K562 (cell line): Measurements from ENCODE around the gene TBC1D17. TPM values are rescaled to one million over a fixed set of nuclear protein-coding genes. Genes with fewer than 3 reads are reported as not detected.

Experiments
- ATAC-seq: fragments of 200-7000 bp; cut with Tn5 transposase; 3 replicates; pipeline ENCODE4 v1.9.1; 2020; ENCODE audit warnings: moderate library complexity
- BruUV-seq: library from RNA; stranded (reverse); fragments of 400-500 nt; replicated peaks from 2 replicates; lab custom pipeline; 2021; lab: Mats Ljungman, UMichigan
- CTCF ChIA-PET: fragments of 300-600 bp; formaldehyde crosslinking; extraction: SDS; loops from one replicate; lab custom pipeline; 2021; ENCODE audit warnings: low intra/inter-chr PET ratio; lab: Yijun Ruan, JAX
- POLR2A ChIA-PET: fragments of 300-600, 350-650 bp; sonication (Branson Sonifier 250); formaldehyde crosslinking; extraction: SDS; loops from one replicate; lab custom pipeline; 2021; ENCODE audit warnings: antibody characterized with exemption, inconsistent platforms; lab: Yijun Ruan, JAX
- DNase-seq, 4 experiments: peaks; one replicate each; pipeline versions ENCODE4 v3.0.0 to v3.0.0-alpha.2; 2011 to 2018; ENCODE audit warnings: low spot score in 3 of 4, mixed read lengths in 3 of 4; ENCODE audit errors: extremely low read depth in 1 of 4
- FAIRE-seq: peaks from 2 replicates; lab custom pipeline; 2011; peaks lifted over from hg19 to GRCh38; lab: Jason Lieb, UNC
- H2AFZ ChIP-seq: 2 replicates; pipeline ENCODE4 v1.6.0; 2011; ENCODE audit warnings: low read depth, low read length, control low read depth, inconsistent platforms
- H3K27ac ChIP-seq: fragments of 200-600 bp; 3 replicates; pipeline ENCODE4 v1.8.0; 2011; ENCODE audit warnings: low read depth, mild to moderate bottlenecking, control low read depth, inconsistent platforms, low read length, moderate library complexity, mixed read lengths; ENCODE audit errors: extremely low read depth
- H3K27me3 ChIP-seq, 2 experiments: fragments of 300-600 bp in 1 of 2; 2 replicates in 1 of 2; 3 replicates in 1 of 2; pipeline versions ENCODE4 v1.6.0 to v1.8.0; 2011; ENCODE audit warnings: inconsistent platforms in 2 of 2, low read length in 2 of 2, mild to moderate bottlenecking in 1 of 2, mixed read lengths in 1 of 2, moderate library complexity in 1 of 2; ENCODE audit not compliant: control insufficient read depth in 2 of 2, insufficient read depth in 2 of 2
- H3K36me3 ChIP-seq: fragments of 300-600 bp; 3 replicates; pipeline ENCODE4 v1.8.0; 2011; ENCODE audit warnings: mild to moderate bottlenecking, low read length, inconsistent platforms; ENCODE audit not compliant: control insufficient read depth, insufficient read depth
- H3K4me1 ChIP-seq, 2 experiments: fragments of 200-600 bp in 1 of 2; replicated peaks in 1 of 2; 2 replicates in 1 of 2; 3 replicates in 1 of 2; pipeline versions ENCODE4 v1.5.1 to v1.8.0; 2011; ENCODE audit warnings: inconsistent platforms in 2 of 2, low read length in 2 of 2, mild to moderate bottlenecking in 1 of 2, mixed read lengths in 1 of 2, moderate library complexity in 1 of 2; ENCODE audit not compliant: control insufficient read depth in 2 of 2, insufficient read depth in 2 of 2
- H3K4me2 ChIP-seq: 2 replicates; pipeline ENCODE4 v1.6.1; 2011; ENCODE audit warnings: low read length, control low read depth, inconsistent platforms, mixed read lengths; ENCODE audit not compliant: insufficient read depth
- H3K4me3 ChIP-seq: fragments of 200-600 bp; sonication (generic), shearing (Covaris generic); 2 replicates; pipeline ENCODE4 v1.5.1; 2016; ENCODE audit warnings: control low read depth, inconsistent platforms
- H3K79me2 ChIP-seq: fragments of 200-600 bp; 3 replicates; pipeline ENCODE4 v1.8.0; 2011; ENCODE audit warnings: low read length, inconsistent platforms; ENCODE audit not compliant: control insufficient read depth, insufficient read depth
- H3K9ac ChIP-seq, 2 experiments: 2 replicates each; pipeline versions ENCODE4 v1.6.0 to v1.6.1; 2011; ENCODE audit warnings: low read depth in 2 of 2, low read length in 2 of 2, control low read depth in 1 of 2, inconsistent platforms in 1 of 2, mild to moderate bottlenecking in 1 of 2, mixed read lengths in 1 of 2; ENCODE audit not compliant: insufficient read depth in 1 of 2
- H3K9me1 ChIP-seq: one replicate; pipeline ENCODE4 v1.6.0; 2011; ENCODE audit warnings: inconsistent platforms, mild to moderate bottlenecking, low read length, moderate library complexity; ENCODE audit not compliant: control insufficient read depth, insufficient read depth
- H3K9me3 ChIP-seq: replicated peaks from 2 replicates; pipeline ENCODE4 v1.5.1; 2011; ENCODE audit warnings: low read depth, low read length, inconsistent platforms; ENCODE audit not compliant: control insufficient read depth, insufficient read depth
- H4K20me1 ChIP-seq: replicated peaks from 2 replicates; pipeline ENCODE4 v1.6.1; 2011; ENCODE audit warnings: low read length, inconsistent platforms, mixed read lengths; ENCODE audit not compliant: control insufficient read depth, insufficient read depth
- CTCFL ChIP-seq: IDR thresholded peaks from 2 replicates; pipeline ENCODE4 v1.6.1; 2011; ENCODE audit warnings: borderline replicate concordance, low read depth, mild to moderate bottlenecking, moderate library complexity, low read length; ENCODE audit not compliant: insufficient read depth, poor library complexity, severe bottlenecking
- MYNN ChIP-seq, 2 experiments: sonication (generic); formaldehyde crosslinking in 1 of 2; IDR thresholded peaks; 2 replicates each; pipeline versions ENCODE4 v1.5.0 to v1.6.1; 2016 to 2020; ENCODE audit warnings: antibody characterized with exemption in 1 of 2, missing genetic modification reagents in 1 of 2
- POLR2A ChIP-seq: fragments of 450-650 bp; conservative IDR thresholded peaks from 2 replicates; pipeline ENCODE4 v1.6.1; 2016
- POLR2AphosphoS2 ChIP-seq: IDR thresholded peaks from 2 replicates; pipeline ENCODE4 v1.6.1; 2012; ENCODE audit warnings: low read length, improper control_type of control experiment
- POLR2AphosphoS5 ChIP-seq: IDR thresholded peaks from 2 replicates; pipeline ENCODE4 v1.6.1; 2011; ENCODE audit warnings: mild to moderate bottlenecking, low read depth, low read length, moderate library complexity; ENCODE audit not compliant: control insufficient read depth, insufficient read depth
- RBM14 ChIP-seq: fragments of 200-400 bp; formaldehyde crosslinking; IDR thresholded peaks from 2 replicates; pipeline ENCODE4 v1.6.1; 2018; ENCODE audit warnings: low read depth, mild to moderate bottlenecking, low read length, moderate library complexity, borderline replicate concordance; ENCODE audit not compliant: insufficient read depth
- RBM22 ChIP-seq: fragments of 200-400 bp; formaldehyde crosslinking; IDR thresholded peaks from 2 replicates; pipeline ENCODE4 v1.6.1; 2018; ENCODE audit warnings: low read length, low read depth; ENCODE audit not compliant: poor library complexity, severe bottlenecking
- SUPT5H ChIP-seq: fragments of 450-650 bp; IDR thresholded peaks from 2 replicates; pipeline ENCODE4 v1.6.1; 2016
- TAF15 ChIP-seq: fragments of 200-400 bp; formaldehyde crosslinking; IDR thresholded peaks from 2 replicates; pipeline ENCODE4 v1.6.1; 2017; ENCODE audit warnings: mild to moderate bottlenecking, low read depth, low read length, moderate library complexity
- THRAP3 ChIP-seq: fragments of 450-650 bp; IDR thresholded peaks from 2 replicates; pipeline ENCODE4 v1.6.1; 2016; ENCODE audit warnings: mild to moderate bottlenecking, inconsistent platforms, borderline replicate concordance
- ZFX ChIP-seq: sonication (generic); formaldehyde crosslinking; IDR thresholded peaks from 2 replicates; pipeline ENCODE4 v1.8.0; 2022; ENCODE audit warnings: mild to moderate bottlenecking, missing genetic modification reagents, moderate library complexity
- ZNF24 ChIP-seq: fragments of 450-650 bp; IDR thresholded peaks from 2 replicates; pipeline ENCODE4 v1.6.1; 2016
- WGBS: fragments of 100-300 bp; shearing (Covaris generic); methylation state at CpG from one replicate; pipeline ENCODE4 v1.1.6; 2016; ENCODE audit warnings: low coverage, mixed read lengths; ENCODE audit not compliant: insufficient coverage; ENCODE audit errors: missing lambda C conversion rate; 5-methylcytosine and 5-hydroxymethylcytosine counted together
- in situ Hi-C: fragments of 300-500 bp; cut with MboI; formaldehyde crosslinking; loops from 4 replicates; pipeline ENCODE4 v1.15.0; 2018; ENCODE audit warnings: inconsistent platforms, mixed read lengths
- intact Hi-C: fragments of 100-400 bp; cut with micrococcal nuclease; formaldehyde crosslinking; loops from 2 replicates; pipeline ENCODE4 v1.14.2; 2022
- polyA plus RNA-seq, 8 experiments: library from polyadenylated mRNA; depleted of rRNA in 4 of 8; stranded (reverse) in 5 of 8; unstranded in 3 of 8; fragments of >200 nt; fragmentation: Nextera tagmentation in 2 of 8; fragmentation: Illumina TruSeq in 1 of 8; extraction: Ambion mirVana in 2 of 8; extraction: Trizol in 1 of 8; gene quantifications; 2 replicates each; pipeline versions ENCODE4 v1.2.1 to v1.2.3, GENCODE V29; 2011 to 2014; ENCODE audit warnings: inconsistent platforms in 1 of 8, missing spikeins in 1 of 8
- total RNA-seq, 7 experiments: library from RNA; depleted of rRNA in 6 of 7; stranded (reverse); fragments of >200 nt in 6 of 7; fragmentation: Illumina TruSeq in 2 of 7; extraction: Trizol in 2 of 7; gene quantifications; 2 replicates each; pipeline versions ENCODE4 v1.2.1 to v1.2.3, GENCODE V29; 2011 to 2021; ENCODE audit warnings: low replicate concordance in 1 of 7
- TF ChIP-seq, protein P1 (sequence below): fragments of 250-450 bp; sonication (Bioruptor Pico); IDR thresholded peaks from 2 replicates; pipeline ENCODE4 v1.5.1; 2021; ENCODE audit warnings: mild to moderate bottlenecking
- TF ChIP-seq, protein P2 (sequence below): fragments of 250-450 bp; sonication (Bioruptor Pico); IDR thresholded peaks from 2 replicates; pipeline ENCODE4 v1.5.0; 2021; ENCODE audit warnings: mild to moderate bottlenecking, borderline replicate concordance

The TBC1D17 gene
- total and polyA plus RNA-seq, 9 of the 15 experiments (the other 6 are each of a cell fraction or from before 2014, with no cell fraction given), result 0.42 to 16.0 (median 3.8) TPM

DNA sequence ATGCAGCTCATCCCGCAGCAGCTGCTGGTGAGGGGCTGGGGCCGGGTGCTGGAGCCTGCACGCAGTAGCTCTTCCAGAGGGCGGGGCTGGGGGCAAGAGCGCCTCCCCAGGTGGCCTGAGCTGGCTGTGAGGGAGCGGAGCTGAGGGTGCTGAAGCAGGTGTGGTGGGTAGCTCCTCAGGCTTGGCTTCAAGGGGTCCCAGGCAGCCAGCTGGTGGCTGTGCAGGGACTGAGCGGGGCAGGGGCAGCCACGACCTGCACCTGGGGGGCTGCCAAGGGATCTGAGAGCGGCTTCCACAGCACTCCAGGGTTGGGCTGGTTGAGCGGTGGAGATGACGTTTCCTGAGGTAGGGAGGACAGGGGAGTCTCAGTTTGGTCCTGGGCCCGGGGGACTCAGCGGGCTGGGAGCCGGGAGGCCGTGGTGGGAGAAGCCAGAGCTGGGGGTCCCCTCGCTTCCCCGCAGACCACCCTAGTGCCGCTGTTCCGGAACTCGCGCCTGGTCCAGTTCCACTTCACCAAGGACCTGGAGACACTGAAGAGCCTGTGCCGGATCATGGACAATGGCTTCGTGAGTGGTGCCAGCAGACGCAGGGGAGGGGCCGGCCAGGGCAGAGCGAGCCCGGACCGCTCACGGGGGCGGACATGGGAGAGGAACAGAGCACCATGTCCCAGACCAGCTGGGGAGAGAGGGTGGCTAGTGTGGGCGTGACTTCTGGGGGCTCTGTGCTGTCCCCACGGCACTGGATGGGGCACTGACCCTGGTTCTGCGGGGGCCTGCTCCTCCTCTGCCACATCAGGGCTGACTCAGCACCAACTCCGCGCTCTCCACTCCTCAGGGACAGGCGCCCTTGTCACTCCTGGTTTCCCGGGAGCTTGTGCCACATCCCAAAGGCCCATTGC lies 19.2 kb upstream of the TBC1D17 start:
- Histone ChIP-seq H2AFZ (no peak overlapping the region), H3K9ac (peak overlapping the region in 1 of 2 experiments; percentile 61; a peak in 2 of 4 replicates), H3K9me1 (no peaks in the 10 kb centered on the region), H4K20me1 (peaks cover 16% of the 10 kb centered on the region; the same call in 1 of the 2 replicates), H3K4me2 (no peak overlapping the region), H3K27me3 (no peaks in the 10 kb centered on the region), H3K9me3 (no peaks in the 10 kb centered on the region), H3K36me3 (peaks cover 93% of the 10 kb centered on the region; the same call in 2 of the 3 replicates), H3K27ac (no peak overlapping the region), H3K4me1 (peaks cover 0 to 88% of the 10 kb centered on the region in 2 experiments; a peak in 2 of 5 replicates), H3K79me2 (peaks cover 20% of the 10 kb centered on the region), H3K4me3 (no peak overlapping the region)
- FAIRE-seq, result no peak
- ATAC-seq, result peak; percentile 45
- DNase-seq, result no peak
- POLR2A ChIA-PET, result interaction anchor here (1.0 to 1.8 kb wide), 4 partner anchors 8 to 18 kb away, joined by 3 to 7 read pairs (median 6); no protein-coding TSS in a partner anchor
- WGBS, result 83% methylated on average over 30 of the region's 37 CpGs
- BruUV-seq, result no TSS peak
- CTCF ChIA-PET, result no interaction called here
- intact Hi-C loops, result no loop called here
- in situ Hi-C loops, result no loop called here
- no peak for TF ChIP-seq ZNF24
- TF ChIP-seq POLR2AphosphoS2, result peak; percentile 33
- TF ChIP-seq, protein P1, sequence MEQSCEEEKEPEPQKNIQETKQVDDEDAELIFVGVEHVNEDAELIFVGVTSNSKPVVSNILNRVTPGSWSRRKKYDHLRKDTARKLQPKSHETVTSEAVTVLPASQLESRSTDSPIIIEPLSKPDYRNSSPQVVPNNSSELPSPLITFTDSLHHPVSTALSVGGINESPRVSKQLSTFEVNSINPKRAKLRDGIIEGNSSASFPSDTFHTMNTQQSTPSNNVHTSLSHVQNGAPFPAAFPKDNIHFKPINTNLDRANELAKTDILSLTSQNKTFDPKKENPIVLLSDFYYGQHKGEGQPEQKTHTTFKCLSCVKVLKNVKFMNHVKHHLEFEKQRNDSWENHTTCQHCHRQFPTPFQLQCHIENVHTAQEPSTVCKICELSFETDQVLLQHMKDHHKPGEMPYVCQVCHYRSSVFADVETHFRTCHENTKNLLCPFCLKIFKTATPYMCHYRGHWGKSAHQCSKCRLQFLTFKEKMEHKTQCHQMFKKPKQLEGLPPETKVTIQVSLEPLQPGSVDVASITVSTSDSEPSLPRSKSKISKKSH (CRISPR knock-in tag), result no peak
- 0 out of 2 replicates have a peak, but pooled peaks have one; percentile 31 for TF ChIP-seq POLR2AphosphoS5
- TF ChIP-seq CTCFL, result peak; percentile 11
- TF ChIP-seq POLR2A, result peak; percentile 40; the same call in 1 of the 2 replicates
- 0 out of 2 replicates have a peak, but pooled peaks have one; percentile 19 for TF ChIP-seq TAF15
- TF ChIP-seq RBM14, result no peak
- TF ChIP-seq MYNN (IDR thresholded peaks at IDR 0.05), result peak; percentile 37; the same call in 1 of the 2 replicates
- TF ChIP-seq MYNN (CRISPR knock-in tag; IDR thresholded peaks at IDR 0.05), result no peak
- TF ChIP-seq THRAP3, result no peak
- TF ChIP-seq RBM22, result peak; percentile 90
- TF ChIP-seq, protein P2, sequence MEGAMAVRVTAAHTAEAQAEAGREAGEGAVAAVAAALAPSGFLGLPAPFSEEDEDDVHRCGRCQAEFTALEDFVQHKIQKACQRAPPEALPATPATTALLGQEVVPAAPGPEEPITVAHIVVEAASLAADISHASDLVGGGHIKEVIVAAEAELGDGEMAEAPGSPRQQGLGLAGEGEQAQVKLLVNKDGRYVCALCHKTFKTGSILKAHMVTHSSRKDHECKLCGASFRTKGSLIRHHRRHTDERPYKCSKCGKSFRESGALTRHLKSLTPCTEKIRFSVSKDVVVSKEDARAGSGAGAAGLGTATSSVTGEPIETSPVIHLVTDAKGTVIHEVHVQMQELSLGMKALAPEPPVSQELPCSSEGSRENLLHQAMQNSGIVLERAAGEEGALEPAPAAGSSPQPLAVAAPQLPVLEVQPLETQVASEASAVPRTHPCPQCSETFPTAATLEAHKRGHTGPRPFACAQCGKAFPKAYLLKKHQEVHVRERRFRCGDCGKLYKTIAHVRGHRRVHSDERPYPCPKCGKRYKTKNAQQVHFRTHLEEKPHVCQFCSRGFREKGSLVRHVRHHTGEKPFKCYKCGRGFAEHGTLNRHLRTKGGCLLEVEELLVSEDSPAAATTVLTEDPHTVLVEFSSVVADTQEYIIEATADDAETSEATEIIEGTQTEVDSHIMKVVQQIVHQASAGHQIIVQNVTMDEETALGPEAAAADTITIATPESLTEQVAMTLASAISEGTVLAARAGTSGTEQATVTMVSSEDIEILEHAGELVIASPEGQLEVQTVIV (CRISPR knock-in tag), result no peak
- peak; percentile 53; the same call in 1 of the 2 replicates for TF ChIP-seq SUPT5H
- TF ChIP-seq ZFX (CRISPR knock-in tag), result peak; percentile 19; the same call in 1 of the 2 replicates
